Measurements from ENCODE around the gene SCP2.
A peak's percentile ranks its signal among the peaks of the same experiment; 100 is the strongest.

Gene SCP2

DNA sequence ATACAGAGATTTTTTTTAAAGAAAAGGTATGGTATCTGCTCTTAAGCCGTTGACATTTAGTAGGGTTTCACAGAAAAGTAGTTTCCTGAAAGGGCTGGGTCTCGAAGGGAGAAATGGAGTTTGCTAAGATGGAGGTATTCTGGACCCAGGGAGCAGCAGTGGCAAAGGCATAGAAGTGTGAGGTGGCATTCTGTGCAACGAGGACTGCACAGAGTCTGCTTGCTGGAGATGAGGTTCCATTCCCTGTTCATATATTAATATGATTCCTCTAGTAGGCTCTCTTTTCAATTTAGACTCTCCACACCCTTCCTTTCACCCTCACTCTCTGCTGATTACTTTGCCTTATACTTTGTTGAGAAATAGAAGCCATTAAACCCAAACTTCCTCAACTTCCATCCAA is 96.5 kb downstream of the SCP2 start:
- intact Hi-C loops (cut with DNase I) = no loop called here
- no peak for DNase-seq

GRCh38 chr1:53024117-53024516 is 97.0 kb downstream of the SCP2 start:
- DNase-seq = no peak
- intact Hi-C loops (cut with DNase I) = no loop called here

DNA sequence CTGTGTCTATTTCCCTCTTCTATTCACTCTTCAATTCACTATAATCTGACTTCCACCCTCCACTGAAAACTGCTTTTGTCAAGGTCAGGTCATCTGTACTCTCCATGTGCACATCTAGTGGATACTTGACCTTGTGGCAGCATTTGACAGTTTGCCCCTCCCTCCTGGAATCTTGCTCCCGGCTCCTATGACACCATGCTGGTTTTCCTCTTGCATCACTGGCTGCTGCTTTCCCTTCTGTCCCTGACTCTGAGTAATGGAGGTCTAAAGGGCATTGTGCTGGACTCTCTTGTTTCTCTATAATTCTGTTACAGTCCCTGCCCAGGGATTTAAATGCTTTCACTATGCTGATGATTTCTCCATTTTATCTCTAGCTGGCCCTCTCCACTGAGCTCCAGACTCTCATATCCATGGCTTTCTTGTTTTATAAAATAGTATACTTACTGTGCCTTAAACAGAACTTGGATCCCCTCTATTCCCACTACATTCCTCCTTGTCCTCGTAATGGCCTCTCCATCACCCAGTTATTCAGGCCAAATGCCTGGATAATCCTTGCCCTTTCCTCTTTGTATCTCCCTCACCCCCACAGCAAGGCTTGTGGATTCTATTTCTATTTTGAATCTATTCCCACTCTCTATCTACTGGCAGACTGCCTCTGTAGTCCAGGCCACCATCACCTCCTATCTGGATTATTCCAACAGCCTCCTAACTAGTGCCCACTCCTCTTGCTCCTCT is 98.1 kb downstream of the SCP2 start:
- no peak for DNase-seq
- intact Hi-C loops (cut with DNase I) = no loop called here

DNA sequence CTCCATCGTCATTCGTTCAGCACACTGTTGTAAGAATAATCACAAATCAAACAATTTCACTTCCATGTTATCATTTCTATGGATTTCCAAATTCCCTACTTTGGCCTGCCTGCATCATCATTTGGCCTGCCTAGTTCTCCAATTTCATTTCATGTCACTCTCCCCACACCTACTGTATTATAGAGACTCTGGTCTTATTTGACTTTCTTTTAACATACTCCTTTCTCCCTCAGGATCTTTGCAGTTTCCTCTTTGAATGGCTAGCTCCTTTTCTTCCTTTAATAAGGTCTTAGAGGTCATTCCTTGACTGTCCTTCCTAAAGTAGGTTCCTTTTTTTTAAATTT is 98.7 kb downstream of the SCP2 start:
- intact Hi-C loops (cut with DNase I) = no loop called here

DNA sequence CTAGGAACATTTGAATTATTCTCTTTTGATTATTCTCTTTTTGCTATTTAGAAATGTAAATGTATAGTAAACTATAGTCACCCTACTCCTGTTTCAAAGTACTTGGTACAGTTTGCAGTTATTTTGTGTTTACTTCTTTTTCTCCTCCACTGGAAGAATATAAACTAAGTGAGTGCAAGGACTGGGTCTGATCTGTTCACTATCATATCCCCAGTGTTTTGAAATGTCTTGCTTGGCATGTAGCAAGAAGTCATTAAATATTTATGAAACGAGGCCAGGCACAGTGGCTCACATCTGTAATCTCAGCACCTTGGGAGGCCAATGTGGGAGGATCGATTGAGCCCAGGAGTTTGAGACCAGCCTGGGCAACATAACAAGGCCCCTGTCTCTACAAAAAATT is 99.2 kb downstream of the SCP2 start:
- intact Hi-C loops (cut with DNase I) = no loop called here
- no peak for DNase-seq

More for the DNA sequence above, 98.7 kb downstream of the SCP2 start:
- no peak for DNase-seq

DNA sequence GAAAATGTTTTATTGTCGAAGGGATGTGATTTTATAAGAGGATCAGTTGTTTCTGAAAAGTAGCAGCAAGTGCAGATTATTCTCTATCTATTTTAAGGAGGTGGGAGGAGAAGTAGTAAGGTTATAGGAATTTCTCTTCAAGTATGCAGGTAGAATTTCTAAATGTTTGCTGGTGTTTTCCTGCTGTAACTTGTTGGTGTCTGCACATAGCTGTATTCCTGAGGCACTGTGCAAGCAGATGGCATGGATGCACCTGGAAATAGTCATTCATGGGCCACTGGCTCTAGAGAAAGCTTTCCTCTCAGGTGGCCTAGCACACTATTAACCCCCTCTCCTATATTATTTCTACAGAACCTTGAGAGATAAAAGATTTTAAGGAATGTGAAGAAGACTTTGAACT is 104.7 kb downstream of the SCP2 start:
- DNase-seq = no peak
- intact Hi-C loops (cut with DNase I) = no loop called here

DNA sequence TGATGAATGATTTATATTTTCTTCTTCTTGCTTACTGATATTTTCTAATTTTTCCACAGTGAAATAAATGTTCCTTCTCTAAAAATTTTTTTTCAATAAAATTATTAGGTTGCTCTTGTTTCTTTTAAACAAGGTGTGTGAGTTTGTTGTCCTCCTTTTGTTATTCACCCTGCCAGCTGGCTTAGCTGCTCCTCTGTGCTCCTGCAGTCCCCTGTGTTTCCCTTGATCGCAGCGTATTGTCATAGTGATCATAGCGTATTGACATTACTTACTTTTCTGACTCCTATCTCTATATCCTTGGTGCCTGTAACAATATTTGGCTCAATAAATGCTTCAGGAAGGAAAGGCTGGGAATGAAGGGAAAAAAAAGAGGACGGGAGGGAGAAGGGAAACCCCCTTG is 110.1 kb downstream of the SCP2 start:
- intact Hi-C loops (cut with DNase I) = no loop called here

GRCh38 chr1:53038566-53038965 is 111.5 kb downstream of the SCP2 start:
- DNase-seq = no peak
- intact Hi-C loops (cut with DNase I) = no loop called here

More for the DNA sequence above, 110.1 kb downstream of the SCP2 start:
- no peak for DNase-seq

DNA sequence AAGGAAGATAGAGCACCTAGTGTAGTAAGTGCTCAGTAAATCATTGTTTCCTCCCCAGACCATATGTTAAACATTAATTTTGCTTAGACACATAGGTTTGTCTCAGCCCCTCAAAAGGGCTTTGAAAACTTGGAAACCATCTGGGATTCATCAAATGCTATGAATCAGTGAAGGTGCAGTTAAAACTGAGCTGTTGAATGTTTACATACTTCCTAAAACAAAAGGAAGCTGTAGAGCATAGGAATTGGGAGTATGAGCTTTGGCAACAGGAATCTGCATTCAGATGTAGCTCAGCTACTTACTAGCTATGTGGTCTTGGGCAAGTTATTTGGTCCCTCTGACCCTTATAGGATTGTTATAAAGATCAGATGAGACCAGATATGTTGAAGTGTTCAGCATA is 116.2 kb downstream of the SCP2 start:
- DNase-seq = no peak
- intact Hi-C loops (cut with DNase I) = no loop called here

- DNase-seq = no peak
- intact Hi-C loops (cut with DNase I) = no loop called here
Measured at GRCh38 chr1:53044926-53045325, 117.8 kb downstream of the SCP2 start.

DNA sequence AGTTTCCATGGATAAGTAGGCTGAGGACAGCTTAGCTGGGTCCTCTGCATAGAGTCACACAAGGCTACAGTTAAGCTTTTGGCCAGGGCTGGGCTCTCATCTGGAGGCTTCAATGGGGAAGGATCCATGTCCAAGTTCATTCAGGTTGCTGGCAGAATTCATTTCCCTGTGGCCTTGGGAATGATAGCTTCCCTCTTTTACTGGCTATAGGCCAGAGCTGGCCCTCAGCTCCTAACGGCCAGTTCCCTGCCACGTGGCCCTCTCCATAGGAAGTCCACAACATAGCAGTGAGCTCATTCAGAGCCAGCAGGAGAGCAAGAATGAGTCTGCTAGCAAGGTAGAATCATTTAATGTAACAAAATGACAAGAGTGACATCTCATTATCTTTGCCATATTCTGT is 119.9 kb downstream of the SCP2 start:
- no peak for DNase-seq
- intact Hi-C loops (cut with DNase I) = no loop called here

- no peak for DNase-seq
Measured at GRCh38 chr1:53047737-53048736, 121.0 kb downstream of the SCP2 start.

DNA sequence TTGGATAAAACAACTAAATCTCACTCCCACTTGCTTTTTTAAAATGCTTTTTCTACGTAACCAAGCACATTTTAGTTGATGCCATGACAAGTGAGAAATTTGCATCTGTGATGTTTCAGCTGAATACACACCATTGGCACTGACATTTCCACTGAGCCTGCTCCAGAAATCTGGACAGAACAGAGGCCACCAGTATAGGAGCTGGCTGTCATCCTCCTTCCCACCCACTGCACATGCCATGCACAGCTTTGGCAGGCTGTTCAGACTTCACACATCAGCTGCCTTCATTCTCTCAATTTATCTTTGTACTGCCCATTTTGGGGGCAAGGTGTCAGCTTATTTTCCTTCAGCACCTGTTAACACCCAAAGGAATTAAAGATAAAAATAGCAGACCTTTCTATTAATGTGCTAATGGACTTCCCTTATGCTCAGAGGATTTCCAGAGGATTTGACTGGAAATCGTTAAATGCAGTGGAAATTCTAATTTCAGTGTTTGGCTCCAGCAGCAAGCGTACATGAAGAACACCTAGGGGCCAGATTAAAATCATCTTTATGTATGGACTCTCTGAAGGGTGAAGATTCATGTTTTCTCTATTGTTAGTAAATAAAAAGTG is 122.0 kb downstream of the SCP2 start:
- intact Hi-C loops (cut with DNase I) = no loop called here
- DNase-seq = peak in 24 of 42 donors; percentile 17 to 72 (median 40)

More at GRCh38 chr1:53047737-53048736, 121.0 kb downstream of the SCP2 start:
- intact Hi-C loops (cut with DNase I) = no loop called here

DNA sequence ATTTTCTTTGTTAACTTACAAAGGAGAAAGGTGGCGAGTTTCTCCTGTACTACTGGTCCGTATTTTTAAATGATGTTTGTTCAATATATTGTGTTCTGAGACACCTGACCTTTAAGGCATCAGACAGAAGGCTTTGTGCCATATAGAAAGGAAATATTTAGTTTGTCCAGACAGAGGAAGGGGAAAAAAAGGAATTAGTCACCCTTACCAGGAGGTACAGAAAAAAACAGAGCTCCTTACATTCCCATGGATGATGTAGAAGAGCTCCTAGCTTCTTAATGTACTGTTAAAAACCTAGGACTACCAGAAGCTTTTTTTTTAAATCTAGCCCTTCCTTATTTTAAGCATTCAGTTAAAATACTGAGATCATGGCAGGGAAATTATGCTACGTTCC is 122.5 kb downstream of the SCP2 start:
- DNase-seq = no peak
- intact Hi-C loops (cut with DNase I) = no loop called here

DNA sequence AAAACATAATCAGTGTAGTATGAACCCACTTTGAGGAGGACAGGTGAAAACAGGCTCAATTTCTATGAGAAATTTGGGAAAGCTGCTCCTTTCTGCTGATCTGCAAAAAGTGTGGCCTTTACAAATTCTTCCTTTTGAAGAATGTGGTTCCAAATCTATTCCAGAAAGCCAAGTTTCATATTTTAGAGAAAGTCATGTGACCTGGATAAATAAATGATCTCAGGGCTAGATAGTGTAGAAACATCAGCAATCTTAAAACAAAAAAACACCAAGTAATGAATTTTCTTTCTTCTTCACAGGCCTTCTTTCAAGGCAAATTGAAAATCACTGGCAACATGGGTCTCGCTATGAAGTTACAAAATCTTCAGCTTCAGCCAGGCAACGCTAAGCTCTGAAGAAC is 123.2 kb downstream of the SCP2 start:
- intact Hi-C loops (cut with DNase I) = no loop called here
- no peak for DNase-seq

GRCh38 chr1:53051676-53052075 is 124.6 kb downstream of the SCP2 start:
- intact Hi-C loops (cut with DNase I) = no loop called here

GRCh38 chr1:53057127-53057526 is 130.1 kb downstream of the SCP2 start:
- intact Hi-C loops (cut with DNase I) = no loop called here
- no peak for DNase-seq

More at GRCh38 chr1:53051676-53052075, 124.6 kb downstream of the SCP2 start:
- DNase-seq = no peak

GRCh38 chr1:53060579-53060978 is 133.5 kb downstream of the SCP2 start:
- intact Hi-C loops (cut with DNase I) = no loop called here
- DNase-seq = peak in 1 of 42 donors; percentile 25

- intact Hi-C loops (cut with DNase I) = no loop called here
Measured at GRCh38 chr1:53061123-53061858, 134.2 kb downstream of the SCP2 start.

More at GRCh38 chr1:53061123-53061858, 134.2 kb downstream of the SCP2 start:
- peak in 4 of 42 donors; percentile 28 to 45 (median 36) for DNase-seq

All from head of caudate nucleus (tissue), 42 donors.